ENCODE results near the gene GAD1.
A peak's percentile ranks its signal among the peaks of the same experiment; 100 is the strongest.

GAD1 gene

DNA sequence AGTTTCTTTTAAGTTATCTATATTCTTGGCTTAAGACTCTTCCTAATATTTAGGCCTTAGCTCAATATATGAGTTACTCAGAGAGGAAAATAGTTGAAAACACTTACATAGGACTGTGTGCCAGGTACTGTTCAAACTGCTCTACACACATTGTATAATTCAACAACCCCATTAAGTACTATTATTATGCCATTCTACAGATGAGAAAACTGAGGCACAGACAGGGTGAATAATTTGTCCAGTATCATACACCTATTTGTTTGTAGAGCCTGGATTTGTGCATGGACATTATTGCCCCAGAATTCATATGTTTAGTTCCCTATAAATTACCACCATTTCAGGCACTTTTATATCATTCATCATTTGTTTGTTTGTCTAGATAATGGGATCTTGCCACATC, 17.7 kb upstream of the GAD1 start:
- no peaks in the 10 kb centered on the region for H3K4me1 ChIP-seq (ENCODE audit: control insufficient read depth, insufficient read depth, low read length)
- H3K36me3 ChIP-seq (ENCODE audit: control insufficient read depth, insufficient read depth, low read length): no peaks in the 10 kb centered on the region
- H3K27ac ChIP-seq (ENCODE audit: low read depth, low read length): no peak overlapping the region
- H3K9ac ChIP-seq (ENCODE audit: low read depth, low read length): no peak overlapping the region
- H3K9me3 ChIP-seq (ENCODE audit: control insufficient read depth, insufficient read depth, low read length): no peaks in the 10 kb centered on the region
- no peaks in the 10 kb centered on the region for H3K27me3 ChIP-seq (ENCODE audit: control insufficient read depth, insufficient read depth, low read length)
- H3K4me3 ChIP-seq (ENCODE audit: low read depth, low read length): no peak overlapping the region

- Histone ChIP-seq H3K36me3 (ENCODE audit: control insufficient read depth, insufficient read depth, low read length) (no peaks in the 10 kb centered on the region), H3K9me3 (ENCODE audit: control insufficient read depth, insufficient read depth, low read length) (no peaks in the 10 kb centered on the region), H3K4me3 (ENCODE audit: low read depth, low read length) (no peak overlapping the region), H3K27ac (ENCODE audit: low read depth, low read length) (no peak overlapping the region), H3K4me1 (ENCODE audit: control insufficient read depth, insufficient read depth, low read length) (no peaks in the 10 kb centered on the region), H3K27me3 (ENCODE audit: control insufficient read depth, insufficient read depth, low read length) (no peaks in the 10 kb centered on the region; the same call in 1 of the 2 replicates), H3K9ac (ENCODE audit: low read depth, low read length) (no peak overlapping the region)
These were observed 10.1 kb upstream of the GAD1 start for GRCh38 chr2:170806548-170806947.

DNA sequence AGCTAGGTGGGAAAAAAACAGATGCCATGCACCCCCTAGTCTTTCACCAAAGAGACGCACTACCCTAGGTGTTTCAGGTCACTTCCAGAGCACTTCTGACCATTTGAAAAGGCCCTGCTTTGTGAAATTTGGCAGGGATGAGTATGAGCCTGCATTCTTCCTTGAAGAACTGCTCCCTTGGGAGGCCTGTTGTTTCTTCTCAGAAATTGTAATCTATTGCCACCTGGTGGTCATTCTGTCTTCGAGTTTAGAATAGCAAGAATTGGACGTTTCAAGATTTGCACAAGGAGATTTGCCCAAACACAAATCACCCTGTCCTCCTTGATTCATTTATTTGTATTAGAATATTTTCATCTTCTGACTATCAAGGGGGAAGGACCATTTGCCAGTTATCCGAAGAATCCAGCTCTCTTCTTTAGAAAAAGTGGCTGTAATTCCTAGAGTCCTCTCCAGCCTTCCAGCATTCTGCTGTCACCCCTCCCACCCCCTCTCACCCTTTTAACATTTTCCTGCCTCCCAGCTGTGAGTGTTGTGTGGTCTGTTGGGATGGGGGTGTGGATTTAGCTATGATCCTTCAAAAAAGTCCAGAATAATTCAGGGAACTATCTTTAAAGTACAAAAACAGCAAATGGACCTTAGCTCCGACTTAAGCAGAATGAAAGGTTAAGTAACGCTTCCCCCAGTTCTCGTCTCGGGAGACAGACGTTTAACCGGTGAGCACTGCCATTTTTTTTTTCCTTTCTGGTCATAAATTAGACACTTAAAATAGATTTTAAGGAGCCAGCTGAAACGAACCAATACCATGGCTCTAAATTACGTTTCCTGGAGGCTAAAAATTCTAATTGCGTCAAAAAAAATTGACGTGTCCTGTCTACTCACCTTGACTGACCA, 3.7 kb upstream of the GAD1 start:
- H3K9me3 ChIP-seq (ENCODE audit: control insufficient read depth, insufficient read depth, low read length): no peaks in the 10 kb centered on the region
- H3K4me3 ChIP-seq (ENCODE audit: low read depth, low read length): peak overlapping the region; percentile 59
- H3K27ac ChIP-seq (ENCODE audit: low read depth, low read length): peak overlapping the region; percentile 51
- peaks cover 52% of the 10 kb centered on the region for H3K27me3 ChIP-seq (ENCODE audit: control insufficient read depth, insufficient read depth, low read length)
- H3K36me3 ChIP-seq (ENCODE audit: control insufficient read depth, insufficient read depth, low read length): no peaks in the 10 kb centered on the region
- peaks cover 36% of the 10 kb centered on the region for H3K4me1 ChIP-seq (ENCODE audit: control insufficient read depth, insufficient read depth, low read length)
- H3K9ac ChIP-seq (ENCODE audit: low read depth, low read length): no peak overlapping the region

DNA sequence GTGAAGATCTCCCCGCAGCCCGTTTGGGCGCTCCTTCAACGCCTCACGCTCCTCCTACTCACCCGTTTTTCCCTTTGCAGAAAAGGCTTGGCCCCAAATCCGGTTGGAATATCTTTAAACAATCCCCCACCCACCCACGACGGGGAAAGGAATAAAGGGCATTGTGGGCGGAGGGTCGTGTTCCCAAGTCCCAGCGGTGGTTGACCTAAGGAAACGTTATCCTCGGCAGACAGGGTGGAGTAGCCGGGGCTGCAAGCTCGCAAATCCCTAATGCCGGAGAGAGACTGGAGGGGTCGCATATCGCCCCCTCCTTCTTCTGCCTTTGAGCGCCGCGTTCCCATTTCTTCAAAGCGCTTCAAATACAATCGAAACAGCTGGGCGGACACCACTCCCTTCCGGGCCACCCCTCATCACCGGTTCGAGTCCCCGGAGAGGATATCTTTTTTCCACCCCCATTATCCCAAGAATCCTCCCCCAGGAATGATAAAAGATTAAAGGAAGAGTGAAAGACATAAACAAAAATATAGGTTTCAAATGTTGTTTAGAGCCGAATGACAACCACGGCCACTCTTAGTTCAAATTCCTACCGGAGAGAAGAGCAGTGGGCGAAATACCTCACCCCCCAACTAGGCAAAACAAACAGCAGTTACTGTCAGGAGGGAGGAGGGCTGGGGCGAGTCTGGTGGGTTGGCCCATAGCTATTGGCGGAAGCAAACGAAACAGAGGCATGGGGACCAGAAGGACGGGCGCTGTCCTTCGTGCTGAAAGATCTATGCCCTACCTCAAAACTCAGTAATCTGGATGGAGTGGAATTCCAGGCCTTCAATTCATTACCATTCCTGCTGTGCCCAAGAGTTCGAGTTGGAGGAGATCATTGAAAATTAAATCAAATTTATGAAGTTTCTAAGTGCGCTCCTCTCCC, 2.8 kb upstream of the GAD1 start:
- no peaks in the 10 kb centered on the region for H3K9me3 ChIP-seq (ENCODE audit: control insufficient read depth, insufficient read depth, low read length)
- peaks cover 61% of the 10 kb centered on the region for H3K27me3 ChIP-seq (ENCODE audit: control insufficient read depth, insufficient read depth, low read length)
- peaks cover 41% of the 10 kb centered on the region for H3K4me1 ChIP-seq (ENCODE audit: control insufficient read depth, insufficient read depth, low read length)
- no peaks in the 10 kb centered on the region for H3K36me3 ChIP-seq (ENCODE audit: control insufficient read depth, insufficient read depth, low read length)
- no peak overlapping the region for H3K9ac ChIP-seq (ENCODE audit: low read depth, low read length)
- H3K27ac ChIP-seq (ENCODE audit: low read depth, low read length): peak overlapping the region; percentile 51
- peak overlapping the region; percentile 63 for H3K4me3 ChIP-seq (ENCODE audit: low read depth, low read length)

DNA sequence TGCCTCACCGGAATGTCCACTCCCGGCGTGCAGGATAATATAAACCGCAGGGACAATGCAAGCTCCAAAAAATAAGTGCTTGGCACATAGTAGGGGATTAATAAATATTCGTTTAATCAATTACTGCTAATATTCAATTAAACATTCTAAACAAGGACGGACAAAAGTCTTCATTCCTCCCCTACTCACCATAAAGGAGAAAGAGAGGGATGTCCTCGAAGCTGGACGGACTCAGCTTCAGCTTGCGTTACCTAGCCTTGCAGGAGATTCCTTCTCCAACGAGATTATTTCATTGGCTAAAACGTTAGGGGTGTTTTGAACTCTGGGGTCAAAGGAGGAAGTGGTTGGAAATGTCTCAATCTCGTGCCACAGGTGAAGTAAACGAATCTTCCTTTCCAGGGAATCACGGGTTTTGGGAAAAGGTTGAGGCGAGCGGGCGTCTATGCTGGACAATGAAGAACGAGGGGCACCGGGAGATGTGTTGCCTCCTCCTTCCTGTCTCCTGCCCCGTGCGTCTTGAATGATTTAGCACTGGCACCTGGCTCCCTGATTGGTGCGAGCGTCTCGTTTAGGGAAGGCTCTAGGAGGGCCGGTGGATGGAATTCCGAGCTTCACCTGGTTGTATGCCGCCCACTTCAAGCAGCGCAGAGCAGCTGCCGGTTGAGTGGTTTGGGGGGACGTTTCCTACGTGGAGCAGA, 2.0 kb upstream of the GAD1 start:
- Histone ChIP-seq H3K9me3 (ENCODE audit: control insufficient read depth, insufficient read depth, low read length) (no peaks in the 10 kb centered on the region), H3K27me3 (ENCODE audit: control insufficient read depth, insufficient read depth, low read length) (peaks cover 70% of the 10 kb centered on the region), H3K27ac (ENCODE audit: low read depth, low read length) (no peak overlapping the region), H3K36me3 (ENCODE audit: control insufficient read depth, insufficient read depth, low read length) (no peaks in the 10 kb centered on the region), H3K9ac (ENCODE audit: low read depth, low read length) (no peak overlapping the region), H3K4me3 (ENCODE audit: low read depth, low read length) (peak overlapping the region; percentile 63), H3K4me1 (ENCODE audit: control insufficient read depth, insufficient read depth, low read length) (peaks cover 46% of the 10 kb centered on the region)

- H3K36me3 ChIP-seq (ENCODE audit: control insufficient read depth, insufficient read depth, low read length): no peaks in the 10 kb centered on the region
- H3K9ac ChIP-seq (ENCODE audit: low read depth, low read length): no peak overlapping the region
- peaks cover 76% of the 10 kb centered on the region for H3K27me3 ChIP-seq (ENCODE audit: control insufficient read depth, insufficient read depth, low read length)
- peaks cover 46% of the 10 kb centered on the region for H3K4me1 ChIP-seq (ENCODE audit: control insufficient read depth, insufficient read depth, low read length)
- no peaks in the 10 kb centered on the region for H3K9me3 ChIP-seq (ENCODE audit: control insufficient read depth, insufficient read depth, low read length)
- peak overlapping the region; percentile 63 for H3K4me3 ChIP-seq (ENCODE audit: low read depth, low read length)
- H3K27ac ChIP-seq (ENCODE audit: low read depth, low read length): no peak overlapping the region
These were observed 1.4 kb upstream of the GAD1 start for GRCh38 chr2:170815311-170815710.

- Histone ChIP-seq H3K9ac (ENCODE audit: low read depth, low read length) (no peak overlapping the region), H3K4me3 (ENCODE audit: low read depth, low read length) (peak overlapping the region; percentile 63), H3K27me3 (ENCODE audit: control insufficient read depth, insufficient read depth, low read length) (peaks cover 82% of the 10 kb centered on the region), H3K36me3 (ENCODE audit: control insufficient read depth, insufficient read depth, low read length) (no peaks in the 10 kb centered on the region), H3K9me3 (ENCODE audit: control insufficient read depth, insufficient read depth, low read length) (no peaks in the 10 kb centered on the region), H3K4me1 (ENCODE audit: control insufficient read depth, insufficient read depth, low read length) (peaks cover 52% of the 10 kb centered on the region), H3K27ac (ENCODE audit: low read depth, low read length) (no peak overlapping the region)
These were observed 762 bp upstream of the GAD1 start for GRCh38 chr2:170815746-170816503.

- Histone ChIP-seq H3K4me3 (ENCODE audit: low read depth, low read length) (peak overlapping the region; percentile 63), H3K36me3 (ENCODE audit: control insufficient read depth, insufficient read depth, low read length) (no peaks in the 10 kb centered on the region), H3K27ac (ENCODE audit: low read depth, low read length) (peak overlapping the region; percentile 21), H3K9ac (ENCODE audit: low read depth, low read length) (no peak overlapping the region), H3K4me1 (ENCODE audit: control insufficient read depth, insufficient read depth, low read length) (peaks cover 55% of the 10 kb centered on the region), H3K27me3 (ENCODE audit: control insufficient read depth, insufficient read depth, low read length) (peaks cover 96% of the 10 kb centered on the region), H3K9me3 (ENCODE audit: control insufficient read depth, insufficient read depth, low read length) (no peaks in the 10 kb centered on the region)
These were observed 677 bp downstream of the GAD1 start for GRCh38 chr2:170817093-170818035.

GRCh38 chr2:170818036-170818751, 1.5 kb downstream of the GAD1 start:
- Histone ChIP-seq H3K9ac (ENCODE audit: low read depth, low read length) (no peak overlapping the region), H3K27ac (ENCODE audit: low read depth, low read length) (no peak overlapping the region), H3K9me3 (ENCODE audit: control insufficient read depth, insufficient read depth, low read length) (no peaks in the 10 kb centered on the region), H3K27me3 (ENCODE audit: control insufficient read depth, insufficient read depth, low read length) (peaks cover 100% of the 10 kb centered on the region), H3K36me3 (ENCODE audit: control insufficient read depth, insufficient read depth, low read length) (no peaks in the 10 kb centered on the region), H3K4me1 (ENCODE audit: control insufficient read depth, insufficient read depth, low read length) (peaks cover 54% of the 10 kb centered on the region), H3K4me3 (ENCODE audit: low read depth, low read length) (peak overlapping the region; percentile 63)

Measured in HUES48 (cell line).